ENCODE measurements around the gene NEK7. TPM values are rescaled to one million over a fixed set of nuclear protein-coding genes. Genes with fewer than 3 reads are reported as not detected.
"Not testable (repeated sequence)": the region's sequence is repeated elsewhere in the genome, so short reads cannot be mapped to it uniquely, and the experiment has no call there.

The NEK7 gene
- total RNA-seq, 2 experiments from 2014 or later = 71.4 to 77.4 TPM

- no peak for ATAC-seq
- no peaks in the 10 kb centered on the region for H3K27me3 Mint-ChIP-seq
- H3K4me1 Mint-ChIP-seq = peaks cover 12% of the 10 kb centered on the region
- no peak overlapping the region for H3K4me3 Mint-ChIP-seq
- CTCF ChIA-PET = no interaction called here
- H3K36me3 Mint-ChIP-seq = peaks cover 28% of the 10 kb centered on the region
- H3K27ac Mint-ChIP-seq = no peak overlapping the region
- no peak for DNase-seq
- no peaks in the 10 kb centered on the region for H3K9me3 Mint-ChIP-seq (ENCODE audit: low read depth)
These were observed 131.1 kb downstream of the NEK7 start for GRCh38 chr1:198287916-198288315.

GRCh38 chr1:198290089-198290683, 133.4 kb downstream of the NEK7 start:
- CTCF ChIA-PET = no interaction called here
- H3K36me3 Mint-ChIP-seq = peaks cover 25% of the 10 kb centered on the region

DNA sequence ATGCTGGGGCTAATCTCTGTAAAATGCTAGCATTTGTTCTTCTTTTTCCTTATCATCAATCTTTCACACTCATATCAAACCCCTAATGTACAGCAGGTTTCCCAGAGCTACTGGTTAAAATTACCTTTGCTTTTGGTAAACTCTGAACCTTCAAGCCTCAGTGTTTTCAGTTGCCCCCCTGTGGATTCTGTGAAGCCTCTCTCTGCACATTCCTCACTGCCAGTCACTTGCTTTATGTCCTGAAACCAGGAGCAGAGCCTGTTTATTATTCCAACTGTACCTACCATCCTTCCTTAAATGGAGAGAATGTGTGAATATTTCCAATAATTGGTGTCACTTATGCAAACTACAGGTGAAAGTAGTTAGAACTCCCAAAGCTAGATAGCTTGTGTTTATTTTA, 134.2 kb downstream of the NEK7 start:
- no peak overlapping the region for H3K4me3 Mint-ChIP-seq
- CTCF ChIA-PET = no interaction called here
- H3K36me3 Mint-ChIP-seq = peaks cover 27% of the 10 kb centered on the region
- no peaks in the 10 kb centered on the region for H3K27me3 Mint-ChIP-seq
- no peak overlapping the region for H3K27ac Mint-ChIP-seq
- ATAC-seq (no peak), DNase-seq (no peak)
- H3K4me1 Mint-ChIP-seq = peaks cover 6% of the 10 kb centered on the region
- no peaks in the 10 kb centered on the region for H3K9me3 Mint-ChIP-seq (ENCODE audit: low read depth)

More at GRCh38 chr1:198290089-198290683, 133.4 kb downstream of the NEK7 start:
- no peak overlapping the region for H3K27ac Mint-ChIP-seq
- no peak overlapping the region for H3K4me3 Mint-ChIP-seq
- no peak for DNase-seq
- H3K9me3 Mint-ChIP-seq (ENCODE audit: low read depth) = no peaks in the 10 kb centered on the region
- peaks cover 6% of the 10 kb centered on the region for H3K4me1 Mint-ChIP-seq
- ATAC-seq = no peak
- no peaks in the 10 kb centered on the region for H3K27me3 Mint-ChIP-seq

DNA sequence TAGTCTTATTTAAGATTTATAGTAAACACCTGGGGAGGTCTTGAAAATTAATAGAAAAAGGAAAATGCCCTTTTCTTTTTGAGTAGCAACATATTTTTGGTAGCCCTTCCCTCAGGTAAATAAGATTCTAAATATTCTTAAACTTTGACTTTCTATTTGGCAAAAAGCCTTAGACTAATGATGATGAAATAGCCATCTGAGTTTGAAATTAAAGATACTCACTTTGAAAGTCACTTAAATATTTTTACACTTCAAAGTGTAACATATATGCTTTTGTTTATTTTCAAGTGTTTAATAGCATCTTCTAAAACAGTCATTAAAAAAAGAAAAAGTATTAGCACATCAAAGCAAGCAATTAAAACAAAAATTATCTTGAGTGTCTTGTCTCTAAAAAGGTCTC, 135.1 kb downstream of the NEK7 start:
- Mint-ChIP-seq H3K4me1 (peaks cover 6% of the 10 kb centered on the region), H3K27ac (no peak overlapping the region), H3K27me3 (no peaks in the 10 kb centered on the region), H3K9me3 (ENCODE audit: low read depth) (no peaks in the 10 kb centered on the region), H3K4me3 (no peak overlapping the region), H3K36me3 (peaks cover 20% of the 10 kb centered on the region)
- CTCF ChIA-PET = no interaction called here
- DNase-seq (no peak), ATAC-seq (no peak)

GRCh38 chr1:198295225-198295624, 138.4 kb downstream of the NEK7 start:
- CTCF ChIA-PET = no interaction called here
- Mint-ChIP-seq H3K9me3 (ENCODE audit: low read depth) (no peaks in the 10 kb centered on the region), H3K4me3 (no peak overlapping the region), H3K36me3 (peaks cover 36% of the 10 kb centered on the region), H3K27me3 (no peaks in the 10 kb centered on the region), H3K4me1 (peaks cover 6% of the 10 kb centered on the region), H3K27ac (no peak overlapping the region)
- DNase-seq = no peak
- no peak for ATAC-seq

DNA sequence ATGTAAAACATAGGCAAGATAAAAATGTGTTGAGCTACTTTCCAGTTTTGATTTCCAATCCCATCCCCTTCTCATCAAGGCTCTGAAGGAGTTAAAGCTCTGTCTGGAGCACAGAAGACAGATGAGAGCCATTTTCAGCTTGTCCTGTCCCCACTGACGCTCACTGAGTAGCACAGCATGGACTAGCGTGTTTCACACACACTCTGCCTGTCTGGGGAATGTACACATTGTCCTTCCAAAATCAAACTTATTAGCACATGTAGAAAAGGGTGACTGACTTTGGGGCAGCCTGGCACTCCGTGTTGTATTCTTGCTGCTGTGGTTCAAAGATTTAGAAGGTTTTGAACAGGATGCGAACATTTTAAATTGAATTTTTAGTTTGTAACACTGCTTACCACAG, 139.2 kb downstream of the NEK7 start:
- CTCF ChIA-PET = no interaction called here
- peaks cover 4% of the 10 kb centered on the region for H3K4me1 Mint-ChIP-seq
- no peaks in the 10 kb centered on the region for H3K9me3 Mint-ChIP-seq (ENCODE audit: low read depth)
- no peak overlapping the region for H3K27ac Mint-ChIP-seq
- ATAC-seq (no peak), DNase-seq (no peak)
- no peak overlapping the region for H3K4me3 Mint-ChIP-seq
- no peaks in the 10 kb centered on the region for H3K27me3 Mint-ChIP-seq
- H3K36me3 Mint-ChIP-seq = peaks cover 39% of the 10 kb centered on the region

- DNase-seq (no peak), ATAC-seq (no peak)
- Mint-ChIP-seq H3K27me3 (no peaks in the 10 kb centered on the region), H3K4me3 (no peak overlapping the region), H3K36me3 (peaks cover 41% of the 10 kb centered on the region), H3K27ac (no peak overlapping the region), H3K9me3 (ENCODE audit: low read depth) (no peaks in the 10 kb centered on the region), H3K4me1 (peaks cover 2% of the 10 kb centered on the region)
- CTCF ChIA-PET = no interaction called here
These were observed 140.5 kb downstream of the NEK7 start for GRCh38 chr1:198297281-198297680.

GRCh38 chr1:198298640-198299039, 141.8 kb downstream of the NEK7 start:
- H3K4me1 Mint-ChIP-seq = no peaks in the 10 kb centered on the region
- DNase-seq = no peak

DNA sequence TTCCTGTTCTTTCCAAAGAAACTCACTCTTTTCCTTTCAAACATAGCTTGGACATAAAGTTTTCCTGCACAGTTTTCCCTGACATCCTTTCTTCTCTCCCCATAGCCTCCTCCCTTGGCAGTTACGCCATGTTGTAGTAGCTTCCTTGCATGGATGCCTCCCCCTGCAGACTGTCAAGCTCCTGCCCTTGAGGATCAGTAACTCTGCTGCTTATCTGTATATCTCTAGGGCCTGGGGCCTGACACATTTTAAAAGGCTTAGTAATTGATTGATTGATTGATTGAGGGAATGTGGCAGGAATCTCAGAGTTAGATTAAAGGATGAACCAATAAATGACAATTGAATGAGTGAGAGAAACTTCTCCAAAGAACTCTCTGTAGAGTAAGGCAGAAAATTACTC, 143.7 kb downstream of the NEK7 start:
- Mint-ChIP-seq H3K27ac (no peak overlapping the region), H3K36me3 (peaks cover 36% of the 10 kb centered on the region), H3K4me3 (no peak overlapping the region), H3K4me1 (no peaks in the 10 kb centered on the region), H3K9me3 (ENCODE audit: low read depth) (no peaks in the 10 kb centered on the region), H3K27me3 (no peaks in the 10 kb centered on the region)
- CTCF ChIA-PET = no interaction called here
- DNase-seq (no peak), ATAC-seq (no peak)

More at GRCh38 chr1:198298640-198299039, 141.8 kb downstream of the NEK7 start:
- CTCF ChIA-PET = no interaction called here
- Mint-ChIP-seq H3K4me3 (no peak overlapping the region), H3K36me3 (peaks cover 40% of the 10 kb centered on the region), H3K9me3 (ENCODE audit: low read depth) (no peaks in the 10 kb centered on the region), H3K27ac (no peak overlapping the region), H3K27me3 (no peaks in the 10 kb centered on the region)
- no peak for ATAC-seq

- CTCF ChIA-PET = interaction anchor here (0.6 kb wide), 1 partner anchor 545 kb away, joined by 4 read pairs; no protein-coding TSS in a partner anchor
- no peak overlapping the region for H3K27ac Mint-ChIP-seq
These were observed 147.6 kb downstream of the NEK7 start for GRCh38 chr1:198304431-198304830.

GRCh38 chr1:198314817-198315216, 158.0 kb downstream of the NEK7 start:
- H3K27me3 Mint-ChIP-seq; CTCF ChIA-PET; H3K27ac Mint-ChIP-seq; DNase-seq; H3K4me3 Mint-ChIP-seq; ATAC-seq; H3K9me3 Mint-ChIP-seq (ENCODE audit: low read depth): not testable (repeated sequence)
- peaks cover 40% of the 10 kb centered on the region for H3K36me3 Mint-ChIP-seq
- peaks cover 18% of the 10 kb centered on the region for H3K4me1 Mint-ChIP-seq

More at GRCh38 chr1:198304431-198304830, 147.6 kb downstream of the NEK7 start:
- Mint-ChIP-seq H3K4me1 (no peaks in the 10 kb centered on the region), H3K9me3 (ENCODE audit: low read depth) (no peaks in the 10 kb centered on the region), H3K27me3 (no peaks in the 10 kb centered on the region), H3K4me3 (no peak overlapping the region), H3K36me3 (peaks cover 34% of the 10 kb centered on the region)
- no peak for ATAC-seq
- DNase-seq = no peak

- H3K27me3 Mint-ChIP-seq; H3K4me3 Mint-ChIP-seq; DNase-seq; CTCF ChIA-PET; H3K9me3 Mint-ChIP-seq (ENCODE audit: low read depth); H3K27ac Mint-ChIP-seq; ATAC-seq: not testable (repeated sequence)
- H3K4me1 Mint-ChIP-seq = peaks cover 18% of the 10 kb centered on the region
- peaks cover 40% of the 10 kb centered on the region for H3K36me3 Mint-ChIP-seq
These were observed 158.5 kb downstream of the NEK7 start for GRCh38 chr1:198315331-198315730.

- H3K27ac Mint-ChIP-seq = no peak overlapping the region
- peaks cover 18% of the 10 kb centered on the region for H3K4me1 Mint-ChIP-seq
- no peaks in the 10 kb centered on the region for H3K9me3 Mint-ChIP-seq (ENCODE audit: low read depth)
- DNase-seq = no peak
- H3K36me3 Mint-ChIP-seq = peaks cover 45% of the 10 kb centered on the region
- no peaks in the 10 kb centered on the region for H3K27me3 Mint-ChIP-seq
- ATAC-seq = no peak
- no peak overlapping the region for H3K4me3 Mint-ChIP-seq
- CTCF ChIA-PET = no interaction called here
These were observed 159.8 kb downstream of the NEK7 start for GRCh38 chr1:198316546-198317100.

- Mint-ChIP-seq H3K27me3 (no peaks in the 10 kb centered on the region), H3K36me3 (peaks cover 46% of the 10 kb centered on the region), H3K27ac (no peak overlapping the region), H3K4me3 (no peak overlapping the region), H3K4me1 (peaks cover 18% of the 10 kb centered on the region), H3K9me3 (ENCODE audit: low read depth) (no peaks in the 10 kb centered on the region)
- no peak for DNase-seq
- ATAC-seq = no peak
- CTCF ChIA-PET = no interaction called here
These were observed 161.3 kb downstream of the NEK7 start for GRCh38 chr1:198318085-198318484.

Data from activated CD8-positive, alpha-beta memory T cell treated with anti-CD3 and anti-CD28 coated beads, Interleukin-2, amount 10 ng/mL, durations not matched to agents 7 days and 5 days (primary cell).